Diencephalon (tissue), 1 donor: ENCODE measurements around the gene ROCK1. TPM values are rescaled to one million over a fixed set of nuclear protein-coding genes. Genes with fewer than 3 reads are reported as not detected.

Experiments
- small RNA-seq: library from RNA; depleted of rRNA; stranded (forward); fragments of <200 nt; gene quantifications from one replicate; pipeline ENCODE3, GENCODE V24; 2014
- total RNA-seq: library from RNA; depleted of rRNA; stranded (reverse); fragments of >200 nt; gene quantifications from one replicate; pipeline ENCODE4 v1.2.3, GENCODE V29; 2014

The ROCK1 gene
- total RNA-seq = 36.2 TPM

DNA sequence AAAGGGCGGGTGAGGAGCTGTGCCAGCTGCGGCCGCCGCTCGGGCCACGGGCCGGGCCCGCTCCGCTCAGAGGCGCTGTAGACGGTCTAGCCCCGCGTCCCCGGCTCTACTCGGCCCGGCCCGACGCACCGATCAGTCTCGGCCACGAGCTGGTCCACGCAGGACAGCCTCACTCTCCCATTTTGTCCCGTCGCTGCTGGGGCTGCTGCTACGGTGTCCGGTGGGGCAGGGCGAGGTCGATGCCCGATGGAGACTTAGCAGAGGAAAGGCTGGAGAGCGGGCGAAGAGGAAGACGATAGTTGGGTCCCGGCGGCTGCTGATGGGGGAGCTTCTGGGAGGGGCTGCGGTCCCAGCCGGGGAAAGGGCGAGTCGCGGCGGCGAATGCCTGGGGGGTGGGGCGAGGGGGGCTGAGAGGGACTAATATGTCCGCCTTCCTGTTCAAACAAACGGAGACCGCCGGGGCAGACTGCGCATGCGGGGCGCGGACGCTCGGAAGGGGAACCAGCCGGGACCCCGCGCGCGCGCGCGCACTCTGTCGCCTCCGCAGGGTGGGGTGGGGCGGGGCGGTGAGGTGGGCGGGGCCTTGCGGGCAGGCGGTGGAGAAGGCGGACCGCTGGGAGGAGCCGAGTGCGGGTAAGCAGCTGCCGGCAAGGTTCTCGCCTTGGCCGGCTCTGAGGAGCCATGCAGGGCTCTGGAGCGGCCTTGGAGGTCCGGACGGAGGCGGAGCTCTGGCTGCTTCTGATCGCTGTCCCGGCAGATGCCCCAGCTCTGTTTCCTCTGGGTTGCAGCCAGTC is at the start of gene ROCK1:
Gene ROCK1 (minus strand): TSS at position 468 of the 794 bp plus-strand sequence. CDS start 903 bp downstream, outside the sequence.

Small RNA genes lying within 50 kb of the gene (small RNA-seq; reads per million reads assigned to genes)
- gene RNU6-120P = not detected

Other genes starting within 250 kb of the ROCK1 start
- 11.1 TPM for gene GREB1L, start 130.4 kb upstream of the ROCK1 start, total RNA-seq